ENCODE measurements around the gene CBX7. TPM values are rescaled to one million over a fixed set of nuclear protein-coding genes. Genes with fewer than 3 reads are reported as not detected.
A peak's percentile ranks its signal among the peaks of the same experiment; 100 is the strongest.

Gene CBX7
- total and polyA plus RNA-seq, 2 experiments from 2014 or later, result 2.6 to 11.5 TPM

GRCh38 chr22:39114112-39114511 is 38.4 kb downstream of the CBX7 start:
- H3K27ac ChIP-seq (ENCODE audit: low read depth), result no peak overlapping the region
- peak overlapping the region; percentile 65 for H3K4me2 ChIP-seq
- no peaks in the 10 kb centered on the region for H4K20me1 ChIP-seq (replicated peaks; ENCODE audit: insufficient read depth)
- H3K36me3 ChIP-seq (ENCODE audit: insufficient read depth), result no peaks in the 10 kb centered on the region
- H3K4me3 ChIP-seq, result peak overlapping the region; percentile 24; the same call in 1 of the 2 replicates
- no peaks in the 10 kb centered on the region for H3K9me2 ChIP-seq (ENCODE audit: insufficient read depth)
- H3K27ac Mint-ChIP-seq, result no peak overlapping the region
- H3F3A ChIP-seq (replicated peaks; ENCODE audit: low read depth), result peaks cover 14% of the 10 kb centered on the region
- no peaks in the 10 kb centered on the region for H3K9me3 Mint-ChIP-seq
- H3K27me3 ChIP-seq (ENCODE audit: insufficient read depth), result peaks cover 37% of the 10 kb centered on the region
- ATAC-seq (peak; percentile 89), DNase-seq (ENCODE audit: low spot score) (peak; percentile 89)
- H3K4me3 Mint-ChIP-seq, result peak overlapping the region; percentile 54
- H3K27me3 Mint-ChIP-seq (ENCODE audit: insufficient read depth, low read depth, poor library complexity), result peaks cover 10% of the 10 kb centered on the region
- peaks cover 42% of the 10 kb centered on the region for H3K4me1 Mint-ChIP-seq
- peak; percentile 82 for TF ChIP-seq NANOG (IDR thresholded peaks at IDR 0.05; ENCODE audit: borderline replicate concordance)
- TF ChIP-seq POLR2AphosphoS5 (IDR thresholded peaks at IDR 0.05; ENCODE audit: low read depth), result 0 out of 2 replicates have a peak, but pooled peaks have one; percentile 31
- no peak for TF ChIP-seq EZH2phosphoT487 (IDR thresholded peaks at IDR 0.05; ENCODE audit: unreplicated experiment)
- TF ChIP-seq ZNF114 (CRISPR knock-in tag; IDR thresholded peaks at IDR 0.05), result no peak
- TF ChIP-seq CREB1 (CRISPR knock-in tag; IDR thresholded peaks at IDR 0.05; ENCODE audit: low read depth), result no peak
- no peak for TF ChIP-seq ZNF462 (CRISPR knock-in tag; IDR thresholded peaks at IDR 0.05)
- TF ChIP-seq STAT1 (IDR thresholded peaks at IDR 0.05; ENCODE audit: unreplicated experiment), result no peak
- TF ChIP-seq CTCF (conservative IDR thresholded peaks at IDR 0.05; ENCODE audit: low read depth in 2 of 2), result no peak
- no peak for TF ChIP-seq ETS1 (IDR thresholded peaks at IDR 0.05)
- TF ChIP-seq EZH2 (IDR thresholded peaks at IDR 0.05; ENCODE audit: low read depth, unreplicated experiment), result no peak
- TF ChIP-seq REST (IDR thresholded peaks at IDR 0.05; ENCODE audit: unreplicated experiment), result no peak
- TF ChIP-seq ZNF331 (CRISPR knock-in tag; IDR thresholded peaks at IDR 0.05; ENCODE audit: low read depth), result no peak
- no peak for TF ChIP-seq JUNB (IDR thresholded peaks at IDR 0.05; ENCODE audit: unreplicated experiment)
- no peaks in the 10 kb centered on the region for H3K36me3 Mint-ChIP-seq (ENCODE audit: low read depth)
- peaks cover 18% of the 10 kb centered on the region for H3K4me1 ChIP-seq (ENCODE audit: insufficient read depth)
- H3K79me2 ChIP-seq (replicated peaks; ENCODE audit: insufficient read depth), result no peaks in the 10 kb centered on the region
- H2AFZ ChIP-seq, result no peak overlapping the region

All from GM23338 (cell line).